OCI-LY7 (cell line): ENCODE data around the gene KDM3A.

Experiments
- CTCF ChIP-seq: fragments of 200-600 bp; sonication (generic); conservative IDR thresholded peaks from 2 replicates; pipeline ENCODE4 v1.5.1; 2014; ENCODE audit warnings: mild to moderate bottlenecking, antibody characterized with exemption, low read length, moderate library complexity, mixed read lengths
- EZH2phosphoT487 ChIP-seq: fragments of 200-600 bp; sonication (generic); IDR thresholded peaks from 2 replicates; pipeline ENCODE4 v1.6.1; 2018; ENCODE audit warnings: low read depth, borderline replicate concordance, mild to moderate bottlenecking, mixed run types, antibody characterized with exemption, low read length, moderate library complexity, mixed read lengths

DNA sequence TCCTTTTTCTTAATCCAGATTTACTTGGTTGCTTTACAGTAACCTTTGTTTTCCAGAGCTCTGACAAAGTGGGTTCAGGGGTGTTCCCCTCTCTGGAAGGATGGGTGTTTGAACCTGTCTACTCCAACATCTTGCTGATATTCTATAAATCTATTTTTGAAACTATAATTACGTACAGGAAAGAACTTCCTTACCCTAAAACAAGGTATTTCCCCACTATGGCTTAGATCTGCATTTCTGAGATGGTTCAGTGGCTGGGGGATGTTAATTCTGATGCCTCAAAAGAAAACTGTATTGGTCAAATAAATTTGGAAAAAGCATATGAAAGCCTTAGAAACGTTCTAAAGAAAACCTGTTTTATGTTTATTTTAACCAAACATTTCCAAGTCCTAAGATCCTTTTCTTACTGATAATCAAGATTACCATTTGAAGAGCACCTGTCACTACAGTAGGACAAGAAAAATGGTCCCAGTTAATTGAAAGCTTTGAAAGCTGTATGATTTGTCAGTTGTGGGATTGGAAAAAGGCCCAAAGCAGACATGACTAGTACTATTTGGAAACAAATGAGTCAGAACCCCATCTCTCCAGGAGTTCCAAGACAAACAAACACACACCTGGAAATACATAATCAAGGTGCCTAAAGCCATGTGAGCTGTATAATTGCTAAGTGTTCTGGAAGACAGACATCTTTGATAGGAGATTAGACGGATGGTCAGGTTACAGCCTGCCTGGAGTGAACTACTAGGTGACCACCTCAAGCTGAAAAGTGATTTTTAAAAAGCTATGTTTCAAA is 57.5 kb downstream of the KDM3A start:
- no peak for TF ChIP-seq CTCF
- TF ChIP-seq EZH2phosphoT487: no peak
